Activated CD4-positive, alpha-beta memory T cell treated with anti-CD3 and anti-CD28 coated beads for 36 hours (primary cell): ENCODE measurements around the gene OTP. TPM values are rescaled to one million over a fixed set of nuclear protein-coding genes. Genes with fewer than 3 reads are reported as not detected.
A peak's percentile ranks its signal among the peaks of the same experiment; 100 is the strongest.
"Not testable (repeated sequence)": the region's sequence is repeated elsewhere in the genome, so short reads cannot be mapped to it uniquely, and the experiment has no call there.

Experiments
- CTCF ChIA-PET: fragments of 350-600 bp; sonication (Branson Sonifier 250); formaldehyde crosslinking; loops from one replicate; lab custom pipeline; 2021; ENCODE audit warnings: antibody characterized with exemption, inconsistent platforms; lab: Charles Lee
- POLR2A ChIA-PET: fragments of 350-600 bp; sonication (Branson Sonifier 250); formaldehyde crosslinking; loops from one replicate; lab custom pipeline; 2021; ENCODE audit warnings: antibody characterized with exemption; lab: Charles Lee
- DNase-seq: peaks from one replicate; pipeline ENCODE4 v3.0.0-alpha.2; 2020
- H3K27ac Mint-ChIP-seq: one replicate; pipeline ENCODE4 v1.8.0; 2021; ENCODE audit warnings: mixed read lengths
- H3K27me3 Mint-ChIP-seq: one replicate; pipeline ENCODE4 v1.8.0; 2021; ENCODE audit warnings: mixed read lengths
- H3K36me3 Mint-ChIP-seq: one replicate; pipeline ENCODE4 v1.8.0; 2021; ENCODE audit warnings: mixed read lengths
- H3K4me1 Mint-ChIP-seq: one replicate; pipeline ENCODE4 v1.8.0; 2021; ENCODE audit warnings: low read depth, mixed read lengths
- H3K4me3 Mint-ChIP-seq: one replicate; pipeline ENCODE4 v1.8.0; 2021; ENCODE audit warnings: mild to moderate bottlenecking, mixed read lengths
- H3K9me3 Mint-ChIP-seq: one replicate; pipeline ENCODE4 v1.8.0; 2021; ENCODE audit warnings: mixed read lengths
- intact Hi-C: fragments of 100-400 bp; cut with micrococcal nuclease; formaldehyde crosslinking; loops from one replicate; pipeline ENCODE4 v1.15.1; 2023
- total RNA-seq, 2 experiments: library from RNA; stranded (reverse); gene quantifications; one replicate each; pipeline ENCODE4 v1.2.3, GENCODE V29; 2021

Gene OTP
- total RNA-seq, 2 experiments from 2014 or later, result not detected

GRCh38 chr5:77628840-77629508, 9.5 kb downstream of the OTP start:
- Mint-ChIP-seq H3K27ac (no peak overlapping the region), H3K36me3 (peaks cover 6% of the 10 kb centered on the region), H3K4me1 (peaks cover 20% of the 10 kb centered on the region), H3K4me3 (peak overlapping the region; percentile 78), H3K27me3 (peaks cover 69% of the 10 kb centered on the region), H3K9me3 (peaks cover 8% of the 10 kb centered on the region)
- ChIA-PET CTCF (interaction anchor here (1.1 kb wide), 1 partner anchor 343 kb away, joined by 3 read pairs; no protein-coding TSS in a partner anchor), POLR2A (no interaction called here)
- no peak for DNase-seq
- intact Hi-C loops, result no loop called here

DNA sequence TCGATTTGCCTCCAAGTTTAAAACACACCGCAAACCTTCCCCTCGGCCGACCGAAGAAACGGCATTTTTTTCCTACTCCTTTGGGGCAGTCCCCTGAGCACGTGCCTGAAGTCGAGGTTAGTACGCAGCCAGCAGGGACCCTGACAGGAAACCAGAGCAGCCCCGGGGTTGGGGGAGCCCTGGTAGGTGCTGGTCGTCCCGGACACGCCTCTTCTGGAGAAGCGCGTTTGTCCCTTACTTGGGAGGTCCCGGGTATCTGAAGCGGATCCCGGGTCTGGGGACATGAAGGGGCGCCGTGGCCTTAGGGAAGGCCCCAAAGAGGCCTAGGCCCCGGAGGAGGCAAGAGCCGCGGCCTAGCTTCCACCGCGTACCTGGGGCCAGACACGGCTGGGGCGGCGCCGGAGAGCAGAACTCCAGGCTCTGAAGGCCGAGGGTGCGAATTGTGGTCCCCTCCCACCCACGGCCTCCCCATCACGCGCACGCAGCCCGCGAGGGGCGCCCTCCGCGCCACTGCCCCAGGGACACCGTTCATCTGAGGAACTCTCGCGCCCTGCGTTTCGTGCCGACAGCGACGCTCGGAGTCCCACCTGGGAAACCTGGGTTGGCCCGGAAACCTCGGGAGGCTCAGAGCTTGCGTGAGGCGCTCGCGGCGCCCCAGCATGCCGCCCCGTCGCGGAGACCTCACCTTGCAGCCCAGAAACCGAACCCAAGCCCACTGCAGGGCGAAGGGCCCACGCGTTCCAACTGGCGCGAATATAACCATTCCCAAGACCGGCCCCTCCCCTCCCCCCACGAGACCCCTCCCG, 10.4 kb downstream of the OTP start:
- peaks cover 69% of the 10 kb centered on the region for H3K27me3 Mint-ChIP-seq
- POLR2A ChIA-PET, result no interaction called here
- no peak for DNase-seq
- CTCF ChIA-PET, result no interaction called here
- peaks cover 8% of the 10 kb centered on the region for H3K9me3 Mint-ChIP-seq
- intact Hi-C loops, result no loop called here
- H3K4me3 Mint-ChIP-seq, result no peak overlapping the region
- H3K27ac Mint-ChIP-seq, result no peak overlapping the region
- peaks cover 4% of the 10 kb centered on the region for H3K36me3 Mint-ChIP-seq
- peaks cover 20% of the 10 kb centered on the region for H3K4me1 Mint-ChIP-seq

DNA sequence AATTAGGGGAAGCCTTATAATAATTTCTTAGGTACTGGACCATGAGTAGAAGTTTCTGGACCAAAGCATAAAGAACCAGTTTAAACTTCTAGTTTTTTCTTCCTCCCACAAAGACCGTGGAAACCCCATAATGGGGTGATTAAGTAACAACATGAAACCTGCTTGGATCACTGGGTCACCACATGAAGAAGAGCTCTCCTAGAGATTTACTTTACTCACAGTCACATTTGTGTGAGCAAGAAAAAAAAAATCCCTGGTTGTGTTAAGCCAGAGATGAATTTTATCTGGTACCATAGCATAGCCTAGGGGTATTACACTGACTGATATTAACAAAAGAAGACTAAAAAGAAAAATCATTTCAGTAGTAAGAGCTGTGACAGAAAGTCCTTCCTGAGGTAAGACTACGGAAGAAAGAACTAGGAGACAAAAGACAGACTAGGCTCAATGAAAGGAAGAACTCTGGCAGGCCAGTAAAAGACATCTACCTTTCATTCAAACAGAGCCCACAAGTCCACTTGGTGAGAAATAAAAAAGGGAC, 15.2 kb downstream of the OTP start:
- H3K9me3 Mint-ChIP-seq, result no peaks in the 10 kb centered on the region
- no peak overlapping the region for H3K4me3 Mint-ChIP-seq
- ChIA-PET CTCF (no interaction called here), POLR2A (no interaction called here)
- intact Hi-C loops, result no loop called here
- peaks cover 59% of the 10 kb centered on the region for H3K27me3 Mint-ChIP-seq
- peaks cover 2% of the 10 kb centered on the region for H3K36me3 Mint-ChIP-seq
- H3K4me1 Mint-ChIP-seq, result no peaks in the 10 kb centered on the region
- H3K27ac Mint-ChIP-seq, result no peak overlapping the region
- DNase-seq, result no peak

GRCh38 chr5:77621440-77621839, 17.1 kb downstream of the OTP start:
- Mint-ChIP-seq H3K27ac (no peak overlapping the region), H3K9me3 (no peaks in the 10 kb centered on the region), H3K27me3 (peaks cover 49% of the 10 kb centered on the region), H3K4me3 (no peak overlapping the region), H3K36me3 (no peaks in the 10 kb centered on the region), H3K4me1 (no peaks in the 10 kb centered on the region)
- POLR2A ChIA-PET, result no interaction called here
- intact Hi-C loops, result no loop called here
- no peak for DNase-seq
- CTCF ChIA-PET, result no interaction called here

DNA sequence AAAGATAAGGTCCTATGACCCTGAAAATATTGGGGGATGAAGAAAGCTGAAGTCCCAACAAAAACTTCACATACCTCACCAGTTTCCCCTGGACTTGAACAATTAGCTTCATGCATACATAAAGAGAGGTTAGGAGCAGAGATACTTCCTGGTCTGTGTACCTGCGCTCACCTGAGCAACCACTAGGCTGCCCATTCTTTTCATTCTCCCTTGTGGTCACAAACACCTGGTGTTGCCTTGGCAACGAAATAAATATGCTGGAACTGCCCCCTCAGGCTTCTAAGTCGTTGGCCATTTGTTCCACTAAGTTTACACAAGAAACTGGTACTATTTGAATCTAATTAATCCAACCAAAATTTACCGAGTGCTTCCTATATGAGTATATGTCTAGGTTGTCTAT, 18.1 kb downstream of the OTP start:
- Mint-ChIP-seq H3K9me3 (no peaks in the 10 kb centered on the region), H3K36me3 (no peaks in the 10 kb centered on the region), H3K27me3 (peaks cover 47% of the 10 kb centered on the region), H3K4me1 (no peaks in the 10 kb centered on the region), H3K4me3 (no peak overlapping the region), H3K27ac (no peak overlapping the region)
- POLR2A ChIA-PET, result no interaction called here
- no peak for DNase-seq
- intact Hi-C loops, result no loop called here
- CTCF ChIA-PET, result no interaction called here

- POLR2A ChIA-PET, result no interaction called here
- intact Hi-C loops, result no loop called here
- H3K36me3 Mint-ChIP-seq, result no peaks in the 10 kb centered on the region
Observed at GRCh38 chr5:77616920-77617319, 21.6 kb downstream of the OTP start.

DNA sequence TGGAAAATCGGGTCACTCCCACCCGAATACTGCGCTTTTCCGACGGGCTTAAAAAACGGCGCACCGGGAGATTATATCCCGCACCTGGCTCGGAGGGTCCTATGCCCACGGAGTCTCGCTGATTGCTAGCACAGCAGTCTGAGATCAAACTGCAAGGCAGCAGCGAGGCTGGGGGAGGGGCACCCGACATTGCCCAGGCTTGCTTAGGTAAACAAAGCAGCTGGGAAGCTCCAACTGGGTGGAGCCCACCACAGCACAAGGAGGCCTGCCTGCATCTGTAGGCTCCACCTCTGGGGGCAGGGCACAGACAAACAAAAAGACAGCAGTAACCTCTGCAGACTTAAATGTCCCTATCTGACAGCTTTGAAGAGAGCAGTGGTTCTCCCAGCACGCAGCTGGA, 29.6 kb downstream of the OTP start:
- CTCF ChIA-PET, DNase-seq, H3K36me3 Mint-ChIP-seq, intact Hi-C loops, H3K9me3 Mint-ChIP-seq, POLR2A ChIA-PET, H3K4me3 Mint-ChIP-seq, H3K27ac Mint-ChIP-seq, H3K4me1 Mint-ChIP-seq: not testable (repeated sequence)
- peaks cover 19% of the 10 kb centered on the region for H3K27me3 Mint-ChIP-seq

More at GRCh38 chr5:77616920-77617319, 21.6 kb downstream of the OTP start:
- Mint-ChIP-seq H3K27ac (no peak overlapping the region), H3K27me3 (peaks cover 27% of the 10 kb centered on the region), H3K9me3 (no peaks in the 10 kb centered on the region), H3K4me3 (no peak overlapping the region), H3K4me1 (no peaks in the 10 kb centered on the region)
- no peak for DNase-seq
- CTCF ChIA-PET, result no interaction called here

GRCh38 chr5:77607324-77607723, 31.2 kb downstream of the OTP start:
- no peak overlapping the region for H3K4me3 Mint-ChIP-seq
- no peaks in the 10 kb centered on the region for H3K9me3 Mint-ChIP-seq
- H3K36me3 Mint-ChIP-seq, result no peaks in the 10 kb centered on the region
- POLR2A ChIA-PET, result no interaction called here
- CTCF ChIA-PET, result no interaction called here
- DNase-seq, result no peak
- no peak overlapping the region for H3K27ac Mint-ChIP-seq
- no peaks in the 10 kb centered on the region for H3K4me1 Mint-ChIP-seq
- peaks cover 26% of the 10 kb centered on the region for H3K27me3 Mint-ChIP-seq
- intact Hi-C loops, result no loop called here

GRCh38 chr5:77606279-77606678, 32.2 kb downstream of the OTP start:
- no peaks in the 10 kb centered on the region for H3K9me3 Mint-ChIP-seq
- intact Hi-C loops, result no loop called here
- CTCF ChIA-PET, result no interaction called here
- no peaks in the 10 kb centered on the region for H3K4me1 Mint-ChIP-seq
- no peak overlapping the region for H3K4me3 Mint-ChIP-seq
- H3K36me3 Mint-ChIP-seq, result no peaks in the 10 kb centered on the region
- DNase-seq, result no peak
- POLR2A ChIA-PET, result no interaction called here
- no peak overlapping the region for H3K27ac Mint-ChIP-seq
- peaks cover 28% of the 10 kb centered on the region for H3K27me3 Mint-ChIP-seq

GRCh38 chr5:77599679-77600078, 38.8 kb downstream of the OTP start:
- peaks cover 13% of the 10 kb centered on the region for H3K27me3 Mint-ChIP-seq
- POLR2A ChIA-PET, result no interaction called here

DNA sequence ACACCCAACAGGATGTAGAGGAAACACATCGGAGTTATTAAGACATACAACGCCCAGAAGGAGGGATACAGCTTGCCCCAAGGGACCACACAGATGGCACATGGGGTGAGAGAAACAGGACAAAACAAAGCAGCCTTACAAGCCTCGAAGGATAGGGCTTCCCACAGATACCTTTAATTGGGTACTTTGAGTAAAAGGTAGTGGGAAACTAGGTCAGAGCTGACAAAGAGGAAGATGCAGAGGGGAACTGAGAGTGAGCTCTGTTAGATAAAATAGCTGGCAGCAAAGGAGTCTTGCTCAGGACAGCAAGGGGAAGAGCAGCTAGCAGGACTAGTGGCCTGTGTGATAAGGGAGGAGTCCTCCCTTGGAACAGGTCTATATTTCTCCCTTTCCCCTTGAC, 48.2 kb downstream of the OTP start:
- H3K9me3 Mint-ChIP-seq, result peaks cover 8% of the 10 kb centered on the region
- no peak overlapping the region for H3K27ac Mint-ChIP-seq
- no peak for DNase-seq
- H3K36me3 Mint-ChIP-seq, result no peaks in the 10 kb centered on the region
- CTCF ChIA-PET, result interaction anchor here (0.6 kb wide), 1 partner anchor 511 kb away, joined by 3 read pairs; no protein-coding TSS in a partner anchor
- no peaks in the 10 kb centered on the region for H3K4me1 Mint-ChIP-seq
- no peak overlapping the region for H3K4me3 Mint-ChIP-seq
- intact Hi-C loops, result no loop called here
- POLR2A ChIA-PET, result no interaction called here
- peaks cover 5% of the 10 kb centered on the region for H3K27me3 Mint-ChIP-seq

More at GRCh38 chr5:77599679-77600078, 38.8 kb downstream of the OTP start:
- CTCF ChIA-PET, result no interaction called here
- Mint-ChIP-seq H3K36me3 (no peaks in the 10 kb centered on the region), H3K4me3 (no peak overlapping the region), H3K9me3 (no peaks in the 10 kb centered on the region), H3K4me1 (no peaks in the 10 kb centered on the region), H3K27ac (no peak overlapping the region)
- no peak for DNase-seq
- intact Hi-C loops, result no loop called here

- Mint-ChIP-seq H3K27me3 (peaks cover 5% of the 10 kb centered on the region), H3K9me3 (peaks cover 8% of the 10 kb centered on the region), H3K4me1 (no peaks in the 10 kb centered on the region), H3K27ac (no peak overlapping the region), H3K36me3 (no peaks in the 10 kb centered on the region), H3K4me3 (no peak overlapping the region)
- ChIA-PET POLR2A (no interaction called here), CTCF (no interaction called here)
- intact Hi-C loops, result no loop called here
- no peak for DNase-seq
Observed at GRCh38 chr5:77588175-77588574, 50.3 kb downstream of the OTP start.
